ENCODE results near the gene SLC66A3. TPM values are rescaled to one million over a fixed set of nuclear protein-coding genes. Genes with fewer than 3 reads are reported as not detected.

The SLC66A3 gene
- total and polyA plus RNA-seq, 4 donors: 6.7 to 17.6 (median 9.3) TPM

DNA sequence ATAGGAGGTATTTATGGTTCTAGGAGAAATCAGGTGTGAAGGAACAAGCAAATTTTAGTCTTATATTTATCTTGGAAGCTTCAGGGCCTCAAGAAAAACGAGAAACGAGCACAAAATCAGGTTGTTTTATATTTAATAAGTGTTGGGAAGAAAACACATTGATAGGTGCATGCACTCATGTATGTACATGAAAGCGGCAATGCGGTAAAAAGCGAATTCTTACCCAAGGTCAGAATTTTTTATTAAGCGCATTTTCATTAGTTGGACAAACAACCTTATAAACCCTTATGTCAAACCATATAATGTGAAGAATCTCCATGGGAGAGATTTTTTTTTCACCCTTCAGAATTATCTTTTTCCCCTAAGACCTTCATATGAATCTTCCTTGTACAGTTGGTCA, 25.4 kb downstream of the SLC66A3 start:
- H3K4me3 ChIP-seq (ENCODE audit: low read depth in 1 of 3, low read length in 3 of 3): no peak overlapping the region
- no peak overlapping the region for H3K9ac ChIP-seq (ENCODE audit: low read depth in 1 of 2, low read length in 2 of 2)
- no peak for DNase-seq (ENCODE audit: low spot score)
- no peaks in the 10 kb centered on the region for H3K9me3 ChIP-seq (ENCODE audit: control insufficient read depth in 4 of 4, low read length in 3 of 4)
- H3K4me1 ChIP-seq (ENCODE audit: control insufficient read depth in 4 of 4, insufficient read depth in 4 of 4, low read length in 3 of 4): no peaks in the 10 kb centered on the region
- peaks cover 0 to 17% (median 13%) of the 10 kb centered on the region in 4 donors for H3K36me3 ChIP-seq (ENCODE audit: control insufficient read depth in 4 of 4, insufficient read depth in 3 of 4, low read depth in 1 of 4, low read length in 3 of 4)
- H3K27ac ChIP-seq (ENCODE audit: low read depth in 1 of 2, low read length in 2 of 2): no peak overlapping the region
- TF ChIP-seq HNF4G (IDR thresholded peaks at IDR 0.05) (no peak), YY1 (IDR thresholded peaks at IDR 0.05) (no peak), RAD21 (IDR thresholded peaks at IDR 0.05) (no peak), NR2F2 (IDR thresholded peaks at IDR 0.05) (no peak), EGR1 (IDR thresholded peaks at IDR 0.05; ENCODE audit: low read depth in 2 of 2) (no peak), FOXA2 (IDR thresholded peaks at IDR 0.05) (no peak), HNF4A (conservative IDR thresholded peaks at IDR 0.05) (no peak)
- TF ChIP-seq, protein P1, sequence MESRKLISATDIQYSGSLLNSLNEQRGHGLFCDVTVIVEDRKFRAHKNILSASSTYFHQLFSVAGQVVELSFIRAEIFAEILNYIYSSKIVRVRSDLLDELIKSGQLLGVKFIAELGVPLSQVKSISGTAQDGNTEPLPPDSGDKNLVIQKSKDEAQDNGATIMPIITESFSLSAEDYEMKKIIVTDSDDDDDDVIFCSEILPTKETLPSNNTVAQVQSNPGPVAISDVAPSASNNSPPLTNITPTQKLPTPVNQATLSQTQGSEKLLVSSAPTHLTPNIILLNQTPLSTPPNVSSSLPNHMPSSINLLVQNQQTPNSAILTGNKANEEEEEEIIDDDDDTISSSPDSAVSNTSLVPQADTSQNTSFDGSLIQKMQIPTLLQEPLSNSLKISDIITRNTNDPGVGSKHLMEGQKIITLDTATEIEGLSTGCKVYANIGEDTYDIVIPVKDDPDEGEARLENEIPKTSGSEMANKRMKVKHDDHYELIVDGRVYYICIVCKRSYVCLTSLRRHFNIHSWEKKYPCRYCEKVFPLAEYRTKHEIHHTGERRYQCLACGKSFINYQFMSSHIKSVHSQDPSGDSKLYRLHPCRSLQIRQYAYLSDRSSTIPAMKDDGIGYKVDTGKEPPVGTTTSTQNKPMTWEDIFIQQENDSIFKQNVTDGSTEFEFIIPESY (IDR thresholded peaks at IDR 0.05): no peak
- TF ChIP-seq, protein P2, sequence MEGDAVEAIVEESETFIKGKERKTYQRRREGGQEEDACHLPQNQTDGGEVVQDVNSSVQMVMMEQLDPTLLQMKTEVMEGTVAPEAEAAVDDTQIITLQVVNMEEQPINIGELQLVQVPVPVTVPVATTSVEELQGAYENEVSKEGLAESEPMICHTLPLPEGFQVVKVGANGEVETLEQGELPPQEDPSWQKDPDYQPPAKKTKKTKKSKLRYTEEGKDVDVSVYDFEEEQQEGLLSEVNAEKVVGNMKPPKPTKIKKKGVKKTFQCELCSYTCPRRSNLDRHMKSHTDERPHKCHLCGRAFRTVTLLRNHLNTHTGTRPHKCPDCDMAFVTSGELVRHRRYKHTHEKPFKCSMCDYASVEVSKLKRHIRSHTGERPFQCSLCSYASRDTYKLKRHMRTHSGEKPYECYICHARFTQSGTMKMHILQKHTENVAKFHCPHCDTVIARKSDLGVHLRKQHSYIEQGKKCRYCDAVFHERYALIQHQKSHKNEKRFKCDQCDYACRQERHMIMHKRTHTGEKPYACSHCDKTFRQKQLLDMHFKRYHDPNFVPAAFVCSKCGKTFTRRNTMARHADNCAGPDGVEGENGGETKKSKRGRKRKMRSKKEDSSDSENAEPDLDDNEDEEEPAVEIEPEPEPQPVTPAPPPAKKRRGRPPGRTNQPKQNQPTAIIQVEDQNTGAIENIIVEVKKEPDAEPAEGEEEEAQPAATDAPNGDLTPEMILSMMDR (IDR thresholded peaks at IDR 0.05; ENCODE audit: low read depth, low read length, missing input control): no peak
- TF ChIP-seq, protein P3, sequence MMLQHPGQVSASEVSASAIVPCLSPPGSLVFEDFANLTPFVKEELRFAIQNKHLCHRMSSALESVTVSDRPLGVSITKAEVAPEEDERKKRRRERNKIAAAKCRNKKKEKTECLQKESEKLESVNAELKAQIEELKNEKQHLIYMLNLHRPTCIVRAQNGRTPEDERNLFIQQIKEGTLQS (IDR thresholded peaks at IDR 0.05): no peak
- WGBS: 90% methylated on average over 6 of the region's 6 CpGs
- no peaks in the 10 kb centered on the region for H3K27me3 ChIP-seq (ENCODE audit: control insufficient read depth in 4 of 4, insufficient read depth in 4 of 4, low read length in 3 of 4)

DNA sequence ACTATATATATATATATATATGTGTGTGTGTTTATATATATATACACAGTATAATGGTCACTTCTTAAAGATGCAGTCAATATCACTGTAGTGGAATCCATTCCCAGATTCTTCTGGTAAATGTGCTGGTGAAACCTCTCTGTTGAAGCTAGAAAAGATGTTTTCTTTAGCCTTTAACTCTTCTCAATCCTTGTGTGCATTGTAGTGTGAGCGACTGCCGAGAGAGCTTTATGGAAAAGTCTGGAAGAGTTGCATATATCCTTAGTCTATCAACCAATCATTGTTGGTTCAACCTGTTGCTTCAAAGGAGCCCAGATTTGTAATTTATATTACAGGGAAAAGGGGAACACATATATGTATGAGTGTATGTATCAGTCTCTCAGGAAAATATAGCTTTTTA, 27.7 kb downstream of the SLC66A3 start:
- Histone ChIP-seq H3K27ac (ENCODE audit: low read depth in 1 of 2, low read length in 2 of 2) (no peak overlapping the region), H3K36me3 (ENCODE audit: control insufficient read depth in 4 of 4, insufficient read depth in 3 of 4, low read depth in 1 of 4, low read length in 3 of 4) (peaks cover 0 to 18% (median 16%) of the 10 kb centered on the region in 4 donors), H3K27me3 (ENCODE audit: control insufficient read depth in 4 of 4, insufficient read depth in 4 of 4, low read length in 3 of 4) (no peaks in the 10 kb centered on the region), H3K4me3 (ENCODE audit: low read depth in 1 of 3, low read length in 3 of 3) (no peak overlapping the region), H3K4me1 (ENCODE audit: control insufficient read depth in 4 of 4, insufficient read depth in 4 of 4, low read length in 3 of 4) (no peaks in the 10 kb centered on the region), H3K9me3 (ENCODE audit: control insufficient read depth in 4 of 4, low read length in 3 of 4) (no peaks in the 10 kb centered on the region), H3K9ac (ENCODE audit: low read depth in 1 of 2, low read length in 2 of 2) (no peak overlapping the region)
- DNase-seq (ENCODE audit: low spot score): no peak
- 99% methylated on average over 2 of the region's 2 CpGs for WGBS
- TF ChIP-seq SP1 (IDR thresholded peaks at IDR 0.05) (no peak), YY1 (IDR thresholded peaks at IDR 0.05) (no peak), JUND (IDR thresholded peaks at IDR 0.05) (no peak), NR2F2 (IDR thresholded peaks at IDR 0.05) (no peak), RXRA (IDR thresholded peaks at IDR 0.05) (no peak), HNF4A (conservative IDR thresholded peaks at IDR 0.05) (no peak)
- TF ChIP-seq, protein P4, sequence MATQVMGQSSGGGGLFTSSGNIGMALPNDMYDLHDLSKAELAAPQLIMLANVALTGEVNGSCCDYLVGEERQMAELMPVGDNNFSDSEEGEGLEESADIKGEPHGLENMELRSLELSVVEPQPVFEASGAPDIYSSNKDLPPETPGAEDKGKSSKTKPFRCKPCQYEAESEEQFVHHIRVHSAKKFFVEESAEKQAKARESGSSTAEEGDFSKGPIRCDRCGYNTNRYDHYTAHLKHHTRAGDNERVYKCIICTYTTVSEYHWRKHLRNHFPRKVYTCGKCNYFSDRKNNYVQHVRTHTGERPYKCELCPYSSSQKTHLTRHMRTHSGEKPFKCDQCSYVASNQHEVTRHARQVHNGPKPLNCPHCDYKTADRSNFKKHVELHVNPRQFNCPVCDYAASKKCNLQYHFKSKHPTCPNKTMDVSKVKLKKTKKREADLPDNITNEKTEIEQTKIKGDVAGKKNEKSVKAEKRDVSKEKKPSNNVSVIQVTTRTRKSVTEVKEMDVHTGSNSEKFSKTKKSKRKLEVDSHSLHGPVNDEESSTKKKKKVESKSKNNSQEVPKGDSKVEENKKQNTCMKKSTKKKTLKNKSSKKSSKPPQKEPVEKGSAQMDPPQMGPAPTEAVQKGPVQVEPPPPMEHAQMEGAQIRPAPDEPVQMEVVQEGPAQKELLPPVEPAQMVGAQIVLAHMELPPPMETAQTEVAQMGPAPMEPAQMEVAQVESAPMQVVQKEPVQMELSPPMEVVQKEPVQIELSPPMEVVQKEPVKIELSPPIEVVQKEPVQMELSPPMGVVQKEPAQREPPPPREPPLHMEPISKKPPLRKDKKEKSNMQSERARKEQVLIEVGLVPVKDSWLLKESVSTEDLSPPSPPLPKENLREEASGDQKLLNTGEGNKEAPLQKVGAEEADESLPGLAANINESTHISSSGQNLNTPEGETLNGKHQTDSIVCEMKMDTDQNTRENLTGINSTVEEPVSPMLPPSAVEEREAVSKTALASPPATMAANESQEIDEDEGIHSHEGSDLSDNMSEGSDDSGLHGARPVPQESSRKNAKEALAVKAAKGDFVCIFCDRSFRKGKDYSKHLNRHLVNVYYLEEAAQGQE (IDR thresholded peaks at IDR 0.05): no peak
- TF ChIP-seq, protein P5, sequence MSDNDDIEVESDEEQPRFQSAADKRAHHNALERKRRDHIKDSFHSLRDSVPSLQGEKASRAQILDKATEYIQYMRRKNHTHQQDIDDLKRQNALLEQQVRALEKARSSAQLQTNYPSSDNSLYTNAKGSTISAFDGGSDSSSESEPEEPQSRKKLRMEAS (IDR thresholded peaks at IDR 0.05): no peak
